Osteocyte (in vitro differentiated cells): Measurements from ENCODE around the gene CRABP1. TPM values are rescaled to one million over a fixed set of nuclear protein-coding genes. Genes with fewer than 3 reads are reported as not detected.

ENCODE experiments used
- DNase-seq: peaks from one replicate; pipeline ENCODE4 v3.0.0; 2021; ENCODE audit warnings: mixed read lengths; ENCODE audit not compliant: unreplicated experiment; ENCODE audit errors: extremely low spot score
- H3K27ac Mint-ChIP-seq: one replicate; pipeline ENCODE4 v1.8.0; 2021; ENCODE audit warnings: mild to moderate bottlenecking, mixed read lengths; ENCODE audit not compliant: unreplicated experiment
- H3K27me3 Mint-ChIP-seq: one replicate; pipeline ENCODE4 v1.8.0; 2021; ENCODE audit warnings: mixed read lengths; ENCODE audit not compliant: unreplicated experiment
- H3K36me3 Mint-ChIP-seq: one replicate; pipeline ENCODE4 v1.8.0; 2021; ENCODE audit warnings: mixed read lengths; ENCODE audit not compliant: unreplicated experiment
- H3K4me1 Mint-ChIP-seq: one replicate; pipeline ENCODE4 v1.8.0; 2021; ENCODE audit warnings: mixed read lengths; ENCODE audit not compliant: unreplicated experiment
- H3K4me3 Mint-ChIP-seq: one replicate; pipeline ENCODE4 v1.8.0; 2021; ENCODE audit warnings: mild to moderate bottlenecking, moderate library complexity, mixed read lengths; ENCODE audit not compliant: unreplicated experiment
- H3K9me3 Mint-ChIP-seq: one replicate; pipeline ENCODE4 v1.8.0; 2021; ENCODE audit warnings: mixed read lengths; ENCODE audit not compliant: unreplicated experiment
- total RNA-seq: library from RNA; stranded (reverse); gene quantifications from 2 replicates; pipeline ENCODE4 v1.2.1, GENCODE V29; 2021
- TF ChIP-seq, protein P1 (sequence below): fragments of 200-600 bp; sonication (generic); IDR thresholded peaks from 2 replicates; pipeline ENCODE4 v1.5.0; 2021; ENCODE audit warnings: antibody characterized with exemption, mild to moderate bottlenecking, moderate library complexity

The CRABP1 gene
- total RNA-seq, 1 donor from 2014 or later: 5.2 TPM

DNA sequence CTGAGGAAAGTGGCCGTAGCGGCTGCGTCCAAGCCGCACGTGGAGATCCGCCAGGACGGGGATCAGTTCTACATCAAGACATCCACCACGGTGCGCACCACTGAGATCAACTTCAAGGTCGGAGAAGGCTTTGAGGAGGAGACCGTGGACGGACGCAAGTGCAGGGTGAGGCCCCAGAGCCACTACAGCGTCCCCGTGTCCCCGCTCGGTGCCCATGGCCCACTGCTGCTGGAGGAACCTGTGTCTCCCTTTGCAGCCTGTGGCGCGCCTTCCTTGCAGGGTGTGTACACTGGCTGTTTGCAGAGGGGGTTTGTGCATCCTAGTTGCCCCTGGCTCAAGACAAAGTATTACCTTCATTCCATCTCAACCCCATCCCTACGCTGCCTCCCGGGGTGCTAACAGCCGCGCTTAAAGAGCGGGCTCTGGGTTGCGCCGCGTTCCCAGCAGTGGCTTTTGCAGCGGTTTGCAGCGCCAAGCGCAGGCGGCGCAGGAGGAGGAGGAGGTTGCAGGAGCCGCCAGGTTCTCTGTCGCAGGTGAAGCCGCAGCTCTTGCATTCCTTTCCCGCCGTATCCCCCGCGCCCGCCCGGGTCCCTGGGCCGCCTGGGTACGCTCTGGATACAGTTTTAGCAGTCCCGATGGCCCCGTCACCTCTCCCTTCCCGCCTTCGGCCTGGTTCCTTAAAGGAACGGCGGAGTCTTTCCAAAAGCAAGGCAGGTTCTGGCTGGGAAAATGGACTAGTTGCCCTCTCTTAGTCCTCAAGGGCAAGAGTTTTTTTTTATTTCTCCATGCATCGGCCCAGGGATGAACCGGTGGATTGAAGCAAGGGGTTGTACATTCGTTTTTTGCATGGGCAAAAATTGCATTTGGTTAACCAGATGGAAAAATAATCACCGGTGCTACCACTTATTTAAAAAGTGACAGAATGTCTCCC is 1.2 kb downstream of the CRABP1 start:
- no peak for DNase-seq
- H3K4me3 Mint-ChIP-seq: no peak overlapping the region
- peaks cover 8% of the 10 kb centered on the region for H3K4me1 Mint-ChIP-seq
- H3K27me3 Mint-ChIP-seq: peaks cover 84% of the 10 kb centered on the region
- H3K27ac Mint-ChIP-seq: no peak overlapping the region
- no peaks in the 10 kb centered on the region for H3K36me3 Mint-ChIP-seq
- no peaks in the 10 kb centered on the region for H3K9me3 Mint-ChIP-seq
- TF ChIP-seq, protein P1, sequence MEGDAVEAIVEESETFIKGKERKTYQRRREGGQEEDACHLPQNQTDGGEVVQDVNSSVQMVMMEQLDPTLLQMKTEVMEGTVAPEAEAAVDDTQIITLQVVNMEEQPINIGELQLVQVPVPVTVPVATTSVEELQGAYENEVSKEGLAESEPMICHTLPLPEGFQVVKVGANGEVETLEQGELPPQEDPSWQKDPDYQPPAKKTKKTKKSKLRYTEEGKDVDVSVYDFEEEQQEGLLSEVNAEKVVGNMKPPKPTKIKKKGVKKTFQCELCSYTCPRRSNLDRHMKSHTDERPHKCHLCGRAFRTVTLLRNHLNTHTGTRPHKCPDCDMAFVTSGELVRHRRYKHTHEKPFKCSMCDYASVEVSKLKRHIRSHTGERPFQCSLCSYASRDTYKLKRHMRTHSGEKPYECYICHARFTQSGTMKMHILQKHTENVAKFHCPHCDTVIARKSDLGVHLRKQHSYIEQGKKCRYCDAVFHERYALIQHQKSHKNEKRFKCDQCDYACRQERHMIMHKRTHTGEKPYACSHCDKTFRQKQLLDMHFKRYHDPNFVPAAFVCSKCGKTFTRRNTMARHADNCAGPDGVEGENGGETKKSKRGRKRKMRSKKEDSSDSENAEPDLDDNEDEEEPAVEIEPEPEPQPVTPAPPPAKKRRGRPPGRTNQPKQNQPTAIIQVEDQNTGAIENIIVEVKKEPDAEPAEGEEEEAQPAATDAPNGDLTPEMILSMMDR: no peak

DNA sequence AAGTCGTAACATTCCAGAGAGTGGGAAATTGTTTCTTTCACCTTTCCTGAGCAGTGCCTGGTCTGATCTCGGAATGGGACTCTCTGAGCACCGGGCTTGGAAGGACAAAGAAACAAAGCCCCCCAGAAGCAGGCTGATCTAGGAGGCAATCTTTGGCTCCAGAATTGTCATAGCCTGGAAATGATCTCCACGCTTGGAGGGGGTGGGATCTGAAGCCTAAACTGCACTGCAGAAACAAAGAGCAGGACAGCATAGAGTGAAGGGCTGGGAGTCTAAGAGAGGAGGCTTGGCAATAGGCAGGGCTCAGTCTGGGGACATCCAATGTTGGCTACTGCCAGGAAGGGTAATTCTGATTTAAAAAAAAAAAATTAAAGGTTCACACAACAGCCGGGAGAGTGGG is 1.9 kb downstream of the CRABP1 start:
- Mint-ChIP-seq H3K27me3 (peaks cover 91% of the 10 kb centered on the region), H3K4me1 (peaks cover 8% of the 10 kb centered on the region), H3K4me3 (no peak overlapping the region), H3K9me3 (no peaks in the 10 kb centered on the region), H3K36me3 (no peaks in the 10 kb centered on the region), H3K27ac (no peak overlapping the region)
- DNase-seq: no peak
- TF ChIP-seq, protein P1: no peak

DNA sequence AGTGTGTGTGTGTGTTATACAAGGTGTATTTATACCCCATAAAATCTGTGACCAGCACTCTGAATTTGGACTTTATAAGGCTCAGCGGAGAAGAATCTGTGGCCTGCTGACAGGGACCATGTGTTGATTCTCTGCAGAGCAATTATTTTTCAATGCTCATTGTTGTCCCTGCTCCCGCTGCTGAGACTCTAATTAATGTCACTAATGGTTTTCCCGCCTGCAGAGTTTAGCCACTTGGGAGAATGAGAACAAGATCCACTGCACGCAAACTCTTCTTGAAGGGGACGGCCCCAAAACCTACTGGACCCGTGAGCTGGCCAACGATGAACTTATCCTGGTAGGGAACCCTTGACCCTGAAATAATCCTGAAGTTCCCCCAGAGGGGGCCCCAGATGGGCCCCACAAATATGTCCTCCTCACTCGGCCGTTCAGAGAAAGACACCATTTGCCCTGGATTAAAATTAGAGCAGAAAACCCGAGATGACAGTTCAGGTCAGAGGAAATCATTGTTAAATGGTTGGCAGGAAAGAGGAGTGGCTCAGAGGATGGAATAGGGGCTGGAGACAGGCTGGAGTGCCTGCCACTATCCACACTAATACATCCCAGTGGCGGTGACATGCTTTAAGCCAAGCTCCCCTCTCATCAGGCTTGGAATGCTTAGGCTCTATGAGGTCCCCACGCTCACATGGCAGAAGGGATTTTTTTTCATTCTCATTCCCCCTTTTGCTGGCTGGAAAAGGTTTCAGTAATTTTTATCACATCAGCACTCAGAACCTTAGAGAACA is 3.3 kb downstream of the CRABP1 start:
- H3K4me1 Mint-ChIP-seq: peaks cover 8% of the 10 kb centered on the region
- TF ChIP-seq, protein P1: no peak
- H3K27ac Mint-ChIP-seq: no peak overlapping the region
- no peak overlapping the region for H3K4me3 Mint-ChIP-seq
- DNase-seq: no peak
- peaks cover 96% of the 10 kb centered on the region for H3K27me3 Mint-ChIP-seq
- H3K36me3 Mint-ChIP-seq: no peaks in the 10 kb centered on the region
- H3K9me3 Mint-ChIP-seq: no peaks in the 10 kb centered on the region

DNA sequence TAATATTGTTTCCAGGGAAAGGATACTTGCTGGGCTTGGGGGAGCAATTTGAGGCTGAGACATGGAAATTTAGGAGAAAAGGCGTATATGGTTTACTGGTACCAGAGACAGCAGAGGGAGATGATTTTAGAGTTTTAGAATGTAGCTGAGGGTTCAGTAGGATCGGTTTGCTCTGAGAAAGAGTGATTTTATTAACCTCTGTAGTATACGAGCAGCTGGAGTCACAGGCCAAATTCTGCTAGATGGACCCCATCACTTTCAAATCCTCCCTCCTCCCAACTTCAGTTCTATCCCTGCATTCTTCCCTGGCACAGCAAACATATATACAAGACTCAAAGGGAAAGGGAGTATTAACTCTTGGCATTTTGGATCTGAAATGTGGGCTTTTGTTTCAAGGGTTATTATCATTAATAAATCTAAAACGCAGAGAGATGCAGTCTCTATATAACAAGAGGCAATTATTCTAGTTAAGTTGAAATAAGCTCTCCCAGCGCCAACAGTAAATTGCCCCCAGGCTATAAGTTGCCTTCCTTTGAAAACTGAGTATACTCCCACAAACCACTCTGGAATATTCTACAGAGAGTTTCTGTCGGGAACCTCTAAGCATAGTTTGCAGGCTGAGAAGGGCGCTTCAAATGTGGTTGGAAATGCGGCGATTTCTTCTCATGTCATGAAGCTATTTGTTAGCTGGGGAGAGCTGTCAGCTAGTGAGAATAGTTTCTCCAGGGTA is 5.4 kb downstream of the CRABP1 start:
- Mint-ChIP-seq H3K27me3 (peaks cover 79% of the 10 kb centered on the region), H3K4me3 (no peak overlapping the region), H3K27ac (no peak overlapping the region), H3K9me3 (no peaks in the 10 kb centered on the region), H3K36me3 (no peaks in the 10 kb centered on the region), H3K4me1 (peaks cover 3% of the 10 kb centered on the region)
- no peak for DNase-seq
- TF ChIP-seq, protein P1: no peak
